ENCODE results near the gene MRPS22.

GRCh38 chr3:139299261-139300132 is 44.3 kb upstream of the MRPS22 start:
- TF ChIP-seq POLR2A (IDR thresholded peaks at IDR 0.05; ENCODE audit: borderline replicate concordance, extremely low read depth, insufficient read depth, insufficient read length) (no peak), ZNF274 (IDR thresholded peaks at IDR 0.05; ENCODE audit: low read depth, low read length) (no peak), CTCF (IDR thresholded peaks at IDR 0.05 in 2 of 3, conservative IDR thresholded peaks at IDR 0.05 in 1 of 3; ENCODE audit: borderline replicate concordance in 1 of 3, insufficient read depth in 1 of 3, low read depth in 2 of 3, low read length in 2 of 3) (no peak), YY1 (IDR thresholded peaks at IDR 0.05; ENCODE audit: extremely low read depth, insufficient replicate concordance, low read depth, low read length) (peak; percentile 71)

Data from HCT116 (cell line).